PC-9 (cell line): Measurements from ENCODE around the gene NOCT.

Source experiments
- CTCF ChIP-seq: fragments of 200-600 bp; sonication (generic); conservative IDR thresholded peaks from 2 replicates; pipeline ENCODE4 v1.6.1; 2017; ENCODE audit warnings: mixed run types, antibody characterized with exemption, mild to moderate bottlenecking, moderate library complexity
- EZH2 ChIP-seq: fragments of 200-600 bp; sonication (generic); IDR thresholded peaks from 2 replicates; pipeline ENCODE4 v1.8.0; 2017; ENCODE audit warnings: antibody characterized with exemption, low read depth

GRCh38 chr4:139085141-139085540 is 69.6 kb downstream of the NOCT start:
- TF ChIP-seq EZH2 (no peak), CTCF (peak; percentile 41; the same call in 1 of the 2 replicates)
